ENCODE measurements around the gene CALML5. TPM values are rescaled to one million over a fixed set of nuclear protein-coding genes. Genes with fewer than 3 reads are reported as not detected.

CALML5 gene
- total RNA-seq (2014; rRNA removed; shearing (Covaris generic)) (not detected in 2 replicates), total RNA-seq (2022) (not detected in 2 replicates), Bru-seq, nascent RNA (not detected), BruChase-seq, experiment 1, labeled RNA remaining after a 6-hour chase (not detected), BruChase-seq, experiment 2, labeled RNA remaining after a 2-hour chase (not detected)
- long read RNA-seq: 0 reads

- intact Hi-C loops (cut with micrococcal nuclease; ENCODE audit: unreplicated experiment): no loop called here
- no peak for TF ChIP-seq EZH2phosphoT487 (IDR thresholded peaks at IDR 0.05; ENCODE audit: borderline replicate concordance, low read depth, low read length)
- TF ChIP-seq CTCF (conservative IDR thresholded peaks at IDR 0.05; ENCODE audit: low read length): no peak
- Histone ChIP-seq H3K4me2 (ENCODE audit: low read length) (no peak within 1 kb of the TSS), H2AFZ (ENCODE audit: low read length) (no peak within 1 kb of the TSS), H4K20me1 (ENCODE audit: insufficient read depth, low read length) (no peaks in the 10 kb centered on the region), H3K9me2 (ENCODE audit: insufficient read depth, low read length) (no peaks in the 10 kb centered on the region), H3K79me2 (ENCODE audit: insufficient read depth, low read depth, low read length) (no peaks in the 10 kb centered on the region), H3K36me3 (ENCODE audit: insufficient read depth, low read length) (no peaks in the 10 kb centered on the region), H3K27ac (ENCODE audit: low read depth, low read length, poor library complexity, severe bottlenecking) (no peak within 1 kb of the TSS), H3K9me3 (ENCODE audit: low read length) (no peaks in the 10 kb centered on the region), H3K4me3 (ENCODE audit: low read depth, low read length, poor library complexity, severe bottlenecking) (no peak within 1 kb of the TSS), H3K4me1 (ENCODE audit: insufficient read depth, low read length, poor library complexity, severe bottlenecking) (no peaks in the 10 kb centered on the region)
- POLR2A ChIA-PET: no interaction called here
- no peak for DNase-seq (ENCODE audit: low spot score)
- no TSS peak for BruUV-seq (replicated peaks)
- CTCF ChIA-PET (ENCODE audit: unreplicated experiment): no interaction called here
These were observed at the start of gene CALML5 for GRCh38 chr10:5499493-5500140. TSS of gene CALML5 (minus strand) at chr10:5499570. CDS start at chr10:5499438, 132 bp downstream.

- Histone ChIP-seq H3K36me3 (ENCODE audit: insufficient read depth, low read length) (no peaks in the 10 kb centered on the region), H3K27ac (ENCODE audit: low read depth, low read length, poor library complexity, severe bottlenecking) (no peak overlapping the region), H3K4me1 (ENCODE audit: insufficient read depth, low read length, poor library complexity, severe bottlenecking) (peaks cover 7% of the 10 kb centered on the region), H2AFZ (ENCODE audit: low read length) (no peak overlapping the region), H3K4me3 (ENCODE audit: low read depth, low read length, poor library complexity, severe bottlenecking) (no peak overlapping the region), H3K79me2 (ENCODE audit: insufficient read depth, low read depth, low read length) (no peaks in the 10 kb centered on the region), H3K4me2 (ENCODE audit: low read length) (no peak overlapping the region), H3K9me2 (ENCODE audit: insufficient read depth, low read length) (no peaks in the 10 kb centered on the region), H3K9me3 (ENCODE audit: low read length) (no peaks in the 10 kb centered on the region), H4K20me1 (ENCODE audit: insufficient read depth, low read length) (no peaks in the 10 kb centered on the region)
- CTCF ChIA-PET (ENCODE audit: unreplicated experiment): interaction anchor here (0.7 kb wide), 1 partner anchor 41 kb away, joined by 4 read pairs; no protein-coding TSS in a partner anchor
- TF ChIP-seq EZH2phosphoT487 (IDR thresholded peaks at IDR 0.05; ENCODE audit: borderline replicate concordance, low read depth, low read length) (no peak), CTCF (conservative IDR thresholded peaks at IDR 0.05; ENCODE audit: low read length) (no peak)
- POLR2A ChIA-PET: interaction anchor here (1.1 kb wide), 1 partner anchor 75 kb away, joined by 3 read pairs; no protein-coding TSS in a partner anchor
- intact Hi-C loops (cut with micrococcal nuclease; ENCODE audit: unreplicated experiment): no loop called here
- DNase-seq (ENCODE audit: low spot score): no peak
- no TSS peak for BruUV-seq (replicated peaks)
These were observed 48.7 kb upstream of the CALML5 start for GRCh38 chr10:5547931-5548660.

GRCh38 chr10:5547681-5547930 lies 48.2 kb upstream of the CALML5 start:
- ChIA-PET CTCF (ENCODE audit: unreplicated experiment) (no interaction called here), POLR2A (no interaction called here)
- DNase-seq (ENCODE audit: low spot score): no peak
- H3K27ac ChIP-seq (ENCODE audit: low read depth, low read length, poor library complexity, severe bottlenecking): no peak overlapping the region
- H3K4me1 ChIP-seq (ENCODE audit: insufficient read depth, low read length, poor library complexity, severe bottlenecking): peaks cover 7% of the 10 kb centered on the region
- TF ChIP-seq CTCF (conservative IDR thresholded peaks at IDR 0.05; ENCODE audit: low read length): no peak
- no peak for TF ChIP-seq EZH2phosphoT487 (IDR thresholded peaks at IDR 0.05; ENCODE audit: borderline replicate concordance, low read depth, low read length)
- H3K36me3 ChIP-seq (ENCODE audit: insufficient read depth, low read length): no peaks in the 10 kb centered on the region
- intact Hi-C loops (cut with micrococcal nuclease; ENCODE audit: unreplicated experiment): no loop called here
- H3K4me3 ChIP-seq (ENCODE audit: low read depth, low read length, poor library complexity, severe bottlenecking): no peak overlapping the region
- no peaks in the 10 kb centered on the region for H4K20me1 ChIP-seq (ENCODE audit: insufficient read depth, low read length)
- BruUV-seq (replicated peaks): no TSS peak
- no peak overlapping the region for H3K4me2 ChIP-seq (ENCODE audit: low read length)
- H2AFZ ChIP-seq (ENCODE audit: low read length): no peak overlapping the region
- H3K9me3 ChIP-seq (ENCODE audit: low read length): peaks cover 3% of the 10 kb centered on the region
- H3K79me2 ChIP-seq (ENCODE audit: insufficient read depth, low read depth, low read length): no peaks in the 10 kb centered on the region
- H3K9me2 ChIP-seq (ENCODE audit: insufficient read depth, low read length): no peaks in the 10 kb centered on the region
